Stimulated activated CD4-positive, alpha-beta T cell treated with anti-CD3 and anti-CD28 coated beads, TNF-alpha, amount 100 ng/mL, for 24 hours (primary cell): ENCODE measurements around the gene MAD2L1.
A peak's percentile ranks its signal among the peaks of the same experiment; 100 is the strongest.

Experiments used
- DNase-seq, 3 experiments: peaks; one replicate each; pipeline ENCODE4 v3.0.0-alpha.2; 2020; ENCODE audit warnings: low read depth in 3 of 3

Gene MAD2L1

GRCh38 chr4:120059036-120059435, 7.6 kb downstream of the MAD2L1 start:
- no peak for DNase-seq

GRCh38 chr4:120057416-120057815, 9.2 kb downstream of the MAD2L1 start:
- no peak for DNase-seq

GRCh38 chr4:120056246-120056645, 10.4 kb downstream of the MAD2L1 start:
- DNase-seq, result no peak

- no peak for DNase-seq
Measured at GRCh38 chr4:120055795-120056194, 10.9 kb downstream of the MAD2L1 start.

- DNase-seq, result no peak
Measured at GRCh38 chr4:120055162-120055561, 11.5 kb downstream of the MAD2L1 start.

- no peak for DNase-seq
Measured at GRCh38 chr4:120053911-120054310, 12.7 kb downstream of the MAD2L1 start.

- DNase-seq, result no peak
Measured at GRCh38 chr4:120052856-120053255, 13.8 kb downstream of the MAD2L1 start.

- DNase-seq, result no peak
Measured at GRCh38 chr4:120051253-120051652, 15.4 kb downstream of the MAD2L1 start.

- DNase-seq, result peak; percentile 45 to 66 (median 49)
Measured at GRCh38 chr4:120049732-120050494, 16.7 kb downstream of the MAD2L1 start.

GRCh38 chr4:120043828-120044227, 22.8 kb downstream of the MAD2L1 start:
- DNase-seq, result no peak

- no peak for DNase-seq
Measured at GRCh38 chr4:120037411-120037810, 29.2 kb downstream of the MAD2L1 start.

GRCh38 chr4:120034913-120035312, 31.7 kb downstream of the MAD2L1 start:
- DNase-seq, result no peak

GRCh38 chr4:120026853-120027252, 39.8 kb downstream of the MAD2L1 start:
- no peak for DNase-seq

- DNase-seq, result no peak
Measured at GRCh38 chr4:120025516-120025915, 41.1 kb downstream of the MAD2L1 start.

- DNase-seq, result no peak
Measured at GRCh38 chr4:120018786-120019185, 47.9 kb downstream of the MAD2L1 start.

- no peak for DNase-seq
Measured at GRCh38 chr4:120017939-120018692, 48.5 kb downstream of the MAD2L1 start.

- no peak for DNase-seq
Measured at GRCh38 chr4:120011725-120012124, 54.9 kb downstream of the MAD2L1 start.

- no peak for DNase-seq
Measured at GRCh38 chr4:120010646-120011045, 56.0 kb downstream of the MAD2L1 start.

- DNase-seq, result no peak
Measured at GRCh38 chr4:120009731-120010130, 56.9 kb downstream of the MAD2L1 start.

GRCh38 chr4:120008957-120009356, 57.7 kb downstream of the MAD2L1 start:
- DNase-seq, result no peak

- no peak for DNase-seq
Measured at GRCh38 chr4:120007896-120008436, 58.7 kb downstream of the MAD2L1 start.

- DNase-seq, result no peak
Measured at GRCh38 chr4:120007191-120007871, 59.3 kb downstream of the MAD2L1 start.
